Memory B cell (primary cell): ENCODE measurements around the gene RAPGEF4.

ENCODE experiments used
- ATAC-seq: fragments of 150-1000 bp; cut with Tn5 transposase; 2 replicates; pipeline ENCODE4 v1.10.0; 2021; ENCODE audit warnings: low read depth, mild to moderate bottlenecking, moderate library complexity
- DNase-seq, 2 donors: peaks; one replicate each; pipeline ENCODE4 v3.0.0; 2022; ENCODE audit warnings: low spot score in 2 of 2
- H3K27ac Mint-ChIP-seq: one replicate; pipeline ENCODE4 v1.8.0; 2022; ENCODE audit warnings: mild to moderate bottlenecking, moderate library complexity, mixed read lengths
- H3K27me3 Mint-ChIP-seq: one replicate; pipeline ENCODE4 v1.8.0; 2022; ENCODE audit warnings: mixed read lengths
- H3K36me3 Mint-ChIP-seq: one replicate; pipeline ENCODE4 v1.8.0; 2022; ENCODE audit warnings: mild to moderate bottlenecking, mixed read lengths
- H3K4me1 Mint-ChIP-seq: one replicate; pipeline ENCODE4 v1.8.0; 2022; ENCODE audit warnings: mixed read lengths
- H3K4me3 Mint-ChIP-seq: one replicate; pipeline ENCODE4 v1.8.0; 2022; ENCODE audit warnings: mild to moderate bottlenecking, moderate library complexity, mixed read lengths
- H3K9me3 Mint-ChIP-seq: one replicate; pipeline ENCODE4 v1.8.0; 2022; ENCODE audit warnings: mixed read lengths

Gene RAPGEF4

DNA sequence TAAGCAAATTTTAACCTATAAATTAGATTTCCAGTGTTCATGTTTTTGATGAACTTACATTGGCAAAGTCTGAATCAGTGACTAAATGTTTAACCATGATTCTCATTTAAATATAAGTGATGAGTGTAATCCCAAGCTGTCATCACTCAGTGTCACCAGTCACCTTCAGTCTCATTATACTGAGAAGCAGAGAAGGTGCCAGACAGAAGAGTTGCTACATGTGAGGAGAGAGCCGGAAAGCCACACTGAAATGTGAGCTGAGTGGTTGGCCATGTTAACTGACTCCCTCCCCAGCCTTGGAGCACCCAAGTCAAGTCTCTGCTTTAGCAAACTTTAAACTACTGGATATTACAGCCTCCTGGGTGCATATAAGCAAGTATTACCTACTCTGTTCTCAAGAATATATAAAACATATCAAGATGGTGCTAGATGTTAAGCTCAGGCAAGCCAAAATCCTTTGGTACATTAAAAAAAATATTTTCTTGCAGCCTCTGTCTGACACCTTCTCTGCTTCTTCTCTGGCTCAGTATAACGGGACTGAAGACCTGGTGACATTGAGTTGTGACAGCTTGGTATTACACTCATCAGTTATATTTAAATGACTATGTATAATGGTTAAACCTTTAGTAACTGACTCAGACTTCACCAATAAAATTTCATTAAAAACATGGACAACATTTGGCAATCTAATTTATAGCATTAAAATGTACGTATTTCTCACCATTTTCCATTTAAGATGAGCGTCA, 264.2 kb downstream of the RAPGEF4 start:
- H3K27me3 Mint-ChIP-seq, result peaks cover 13% of the 10 kb centered on the region
- no peak overlapping the region for H3K4me3 Mint-ChIP-seq
- H3K27ac Mint-ChIP-seq, result no peak overlapping the region
- DNase-seq, result no peak
- H3K4me1 Mint-ChIP-seq, result no peaks in the 10 kb centered on the region
- H3K36me3 Mint-ChIP-seq, result no peaks in the 10 kb centered on the region
- ATAC-seq, result no peak
- no peaks in the 10 kb centered on the region for H3K9me3 Mint-ChIP-seq

DNA sequence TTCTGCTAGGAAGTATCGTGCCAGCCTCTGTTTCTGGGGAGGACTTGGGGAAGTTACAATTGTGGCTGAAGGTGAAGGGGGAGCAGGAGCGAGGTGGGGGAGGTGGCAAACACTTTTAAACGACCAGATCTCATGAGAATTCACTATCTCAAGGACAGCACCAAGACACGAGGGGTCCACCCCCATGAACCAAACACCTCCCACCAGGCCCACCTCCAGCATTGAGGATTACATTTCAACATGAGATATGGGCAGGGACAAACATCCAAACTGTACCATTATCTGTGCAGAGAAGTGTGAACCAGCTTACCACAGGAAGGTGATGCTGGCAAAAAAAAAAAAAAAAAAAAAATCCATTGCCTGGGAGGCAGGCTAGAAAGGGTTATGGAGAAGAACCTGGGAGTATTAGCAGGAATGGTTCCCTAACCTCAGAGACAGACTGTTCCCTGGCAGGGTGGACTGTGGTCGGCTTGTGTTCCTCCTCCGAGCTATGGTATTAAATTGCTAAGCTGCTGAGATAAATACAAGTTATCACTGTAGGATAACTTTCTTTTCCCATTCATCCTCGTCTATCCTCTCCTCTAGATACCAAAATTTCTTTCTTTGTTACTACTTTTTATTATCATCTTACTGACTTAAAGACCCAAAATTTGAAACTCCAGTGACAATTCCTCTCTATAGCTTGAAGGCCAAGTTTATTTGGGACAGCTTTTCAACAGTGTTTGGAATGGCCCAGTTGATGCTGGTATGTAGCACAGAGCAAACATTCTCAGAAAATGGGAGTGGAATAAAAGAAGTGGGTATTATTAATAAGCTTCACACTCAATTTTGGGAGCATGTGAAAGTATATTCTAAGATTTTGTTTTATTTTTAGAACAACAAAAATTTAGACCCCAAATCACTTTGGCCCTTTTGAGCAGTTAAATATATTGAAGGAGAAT, 266.3 kb downstream of the RAPGEF4 start:
- no peak overlapping the region for H3K27ac Mint-ChIP-seq
- H3K9me3 Mint-ChIP-seq, result no peaks in the 10 kb centered on the region
- DNase-seq, result no peak
- H3K27me3 Mint-ChIP-seq, result peaks cover 19% of the 10 kb centered on the region
- no peaks in the 10 kb centered on the region for H3K4me1 Mint-ChIP-seq
- H3K36me3 Mint-ChIP-seq, result no peaks in the 10 kb centered on the region
- no peak for ATAC-seq
- H3K4me3 Mint-ChIP-seq, result no peak overlapping the region

DNA sequence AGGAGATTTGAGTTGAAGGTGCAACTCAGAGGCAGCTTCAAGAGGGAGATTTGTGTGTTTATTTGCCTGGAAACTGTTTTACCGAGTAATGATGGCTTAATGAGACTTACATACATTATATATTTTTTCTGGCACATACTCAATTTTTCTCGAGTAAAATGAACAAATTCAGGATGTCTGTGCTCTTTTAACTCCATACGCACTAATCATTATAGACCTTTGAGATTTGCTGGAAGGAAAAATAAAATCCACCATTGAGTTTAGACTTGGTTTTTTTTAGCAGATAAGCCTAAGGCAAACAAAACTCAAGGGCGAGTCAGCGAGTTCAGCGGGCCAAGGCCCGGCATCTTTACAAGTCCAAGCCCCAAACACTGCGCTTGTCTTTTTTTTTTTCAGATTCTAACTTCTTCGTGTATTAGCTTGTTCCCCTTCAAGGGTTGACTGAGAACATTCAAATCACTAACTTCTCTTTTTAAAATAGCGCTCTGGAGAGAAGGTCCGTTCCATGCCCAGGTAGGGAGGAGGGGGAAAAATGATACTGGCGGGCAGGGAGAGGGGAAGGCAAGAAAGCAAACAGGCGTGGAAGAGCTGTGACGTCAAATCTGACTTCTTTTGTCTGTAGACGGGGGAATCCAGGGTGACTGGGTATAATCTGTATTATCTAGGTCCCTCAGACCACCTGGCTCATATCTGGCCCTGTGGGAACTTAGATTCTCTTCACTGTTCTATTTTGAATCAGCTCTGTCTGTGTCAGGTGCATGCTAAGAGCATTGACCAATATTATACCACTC, 267.3 kb downstream of the RAPGEF4 start:
- H3K36me3 Mint-ChIP-seq, result no peaks in the 10 kb centered on the region
- ATAC-seq (no peak), DNase-seq (no peak)
- no peaks in the 10 kb centered on the region for H3K4me1 Mint-ChIP-seq
- H3K4me3 Mint-ChIP-seq, result no peak overlapping the region
- no peak overlapping the region for H3K27ac Mint-ChIP-seq
- H3K27me3 Mint-ChIP-seq, result peaks cover 22% of the 10 kb centered on the region
- no peaks in the 10 kb centered on the region for H3K9me3 Mint-ChIP-seq

DNA sequence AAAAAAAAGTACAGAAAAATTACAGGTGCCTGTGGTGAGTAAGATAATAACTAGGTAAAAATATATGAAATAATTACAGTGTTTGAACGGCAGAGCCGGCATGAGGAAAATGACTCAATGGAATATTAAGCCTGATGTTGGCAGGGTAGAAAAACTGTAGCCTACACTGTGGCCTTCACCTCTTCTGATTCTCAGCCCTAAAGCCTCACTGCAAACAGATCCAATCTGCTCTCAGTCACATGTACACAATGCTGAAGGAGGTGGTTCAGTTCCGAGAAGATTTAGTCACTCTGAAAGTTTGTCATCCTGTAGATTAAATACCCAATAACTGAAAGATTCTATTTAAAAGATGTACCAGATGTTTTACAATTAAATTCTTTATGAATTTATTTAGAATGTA, 273.1 kb downstream of the RAPGEF4 start:
- Mint-ChIP-seq H3K4me3 (no peak overlapping the region), H3K27me3 (peaks cover 14% of the 10 kb centered on the region), H3K27ac (no peak overlapping the region), H3K4me1 (no peaks in the 10 kb centered on the region), H3K9me3 (no peaks in the 10 kb centered on the region), H3K36me3 (no peaks in the 10 kb centered on the region)
- ATAC-seq (no peak), DNase-seq (no peak)

DNA sequence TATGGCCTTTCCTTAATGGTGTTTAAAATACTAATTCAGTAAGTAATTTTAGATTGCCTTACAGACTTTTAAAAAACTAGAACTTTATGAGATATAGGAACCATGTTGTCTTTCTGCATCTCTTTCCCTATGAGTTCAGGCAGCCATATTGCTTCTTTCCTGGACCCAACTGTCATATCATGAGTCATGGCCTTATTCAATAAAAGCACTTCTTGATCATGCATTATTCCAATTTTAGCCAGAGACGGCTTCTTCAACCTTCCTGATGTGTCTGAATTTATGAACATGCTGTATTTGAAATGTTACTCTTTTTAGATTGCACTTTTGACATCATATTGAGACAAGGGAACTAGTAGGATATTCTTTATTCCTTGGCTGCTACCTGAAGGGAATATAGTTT, 274.6 kb downstream of the RAPGEF4 start:
- Mint-ChIP-seq H3K36me3 (no peaks in the 10 kb centered on the region), H3K4me1 (no peaks in the 10 kb centered on the region), H3K27ac (no peak overlapping the region), H3K4me3 (no peak overlapping the region), H3K9me3 (no peaks in the 10 kb centered on the region), H3K27me3 (peaks cover 15% of the 10 kb centered on the region)
- DNase-seq (no peak), ATAC-seq (no peak)

DNA sequence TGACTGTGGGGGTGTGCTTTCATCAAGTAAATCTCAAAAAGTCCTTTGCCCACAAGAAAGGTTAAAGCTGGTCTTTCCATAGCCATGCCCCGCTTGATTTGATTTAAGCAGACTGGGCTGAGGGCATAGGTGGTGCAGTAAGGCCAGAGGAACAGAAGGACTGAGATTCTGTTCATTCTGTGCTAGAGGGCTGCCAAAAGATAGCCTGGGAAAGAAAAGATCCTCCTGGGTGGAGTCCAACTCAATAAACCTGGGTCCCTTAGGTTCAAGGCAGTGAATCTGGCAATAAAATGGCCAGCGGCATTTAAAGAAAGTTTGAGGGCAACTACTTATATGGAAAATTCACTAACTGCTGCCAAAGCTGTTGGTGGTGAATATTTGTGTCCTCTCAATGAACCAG, 280.8 kb downstream of the RAPGEF4 start:
- Mint-ChIP-seq H3K36me3 (no peaks in the 10 kb centered on the region), H3K27me3 (peaks cover 3% of the 10 kb centered on the region), H3K9me3 (no peaks in the 10 kb centered on the region), H3K4me1 (no peaks in the 10 kb centered on the region), H3K4me3 (no peak overlapping the region), H3K27ac (no peak overlapping the region)
- DNase-seq, result no peak
- no peak for ATAC-seq

DNA sequence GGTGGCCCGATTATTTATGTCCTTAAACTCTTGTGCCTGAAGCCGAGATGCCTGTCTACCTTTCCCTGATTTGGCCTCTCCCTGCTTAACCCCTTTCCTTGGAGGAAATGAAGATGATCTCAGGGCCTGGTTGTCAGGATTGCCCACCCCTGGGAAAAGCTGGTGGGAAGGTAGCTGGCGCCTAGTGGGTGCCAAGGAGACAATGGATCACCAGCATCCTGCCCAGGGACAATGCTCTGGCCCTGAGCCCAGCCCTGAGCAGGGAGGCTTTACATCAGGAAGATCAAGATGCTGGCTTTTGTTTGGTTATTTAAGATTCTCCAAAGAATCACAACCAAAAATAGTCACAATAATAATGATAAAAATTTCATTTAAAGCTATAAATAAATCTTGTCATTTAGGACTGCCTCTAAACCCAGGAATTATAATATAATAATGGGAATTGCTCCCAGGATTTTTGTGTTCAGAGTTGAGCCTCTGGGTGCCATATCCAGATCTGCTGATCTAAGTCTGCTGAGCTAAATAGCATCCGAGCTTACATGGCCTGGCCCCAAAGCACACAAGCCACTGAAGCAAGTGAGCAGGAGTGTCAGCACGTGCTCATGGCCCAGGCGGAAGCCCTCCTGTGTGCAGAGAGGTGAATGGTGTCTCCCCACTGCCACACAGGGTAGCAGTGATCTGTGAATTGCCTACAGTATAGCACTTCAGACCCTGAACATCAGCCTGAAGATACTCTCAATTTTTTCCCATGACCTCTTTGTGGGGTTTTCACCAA, 282.2 kb downstream of the RAPGEF4 start:
- Mint-ChIP-seq H3K27ac (no peak overlapping the region), H3K27me3 (peaks cover 2% of the 10 kb centered on the region), H3K36me3 (no peaks in the 10 kb centered on the region), H3K9me3 (no peaks in the 10 kb centered on the region), H3K4me1 (no peaks in the 10 kb centered on the region), H3K4me3 (no peak overlapping the region)
- DNase-seq (no peak), ATAC-seq (no peak)

DNA sequence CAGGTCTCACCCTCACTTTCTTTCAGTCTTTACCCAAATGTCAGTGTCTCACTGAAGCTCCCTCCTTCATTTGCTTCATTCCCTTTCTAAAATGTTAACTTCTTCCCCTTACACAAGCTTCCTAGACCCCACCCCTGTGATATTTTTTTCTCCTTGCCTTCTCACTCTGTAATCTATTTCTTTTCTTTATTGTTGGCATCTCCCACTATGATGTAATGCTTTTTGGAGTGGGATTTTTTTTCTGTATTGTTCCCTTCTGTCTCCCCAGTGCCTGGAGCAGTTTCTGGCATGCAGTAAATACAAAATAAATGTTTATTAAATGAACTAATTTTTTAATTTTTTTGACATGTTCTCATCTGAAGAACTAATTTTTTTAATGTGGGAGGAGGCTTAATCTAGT, 284.1 kb downstream of the RAPGEF4 start:
- Mint-ChIP-seq H3K27me3 (peaks cover 2% of the 10 kb centered on the region), H3K27ac (no peak overlapping the region), H3K4me3 (no peak overlapping the region), H3K9me3 (peaks cover 1% of the 10 kb centered on the region), H3K4me1 (no peaks in the 10 kb centered on the region), H3K36me3 (no peaks in the 10 kb centered on the region)
- ATAC-seq (no peak), DNase-seq (no peak)

DNA sequence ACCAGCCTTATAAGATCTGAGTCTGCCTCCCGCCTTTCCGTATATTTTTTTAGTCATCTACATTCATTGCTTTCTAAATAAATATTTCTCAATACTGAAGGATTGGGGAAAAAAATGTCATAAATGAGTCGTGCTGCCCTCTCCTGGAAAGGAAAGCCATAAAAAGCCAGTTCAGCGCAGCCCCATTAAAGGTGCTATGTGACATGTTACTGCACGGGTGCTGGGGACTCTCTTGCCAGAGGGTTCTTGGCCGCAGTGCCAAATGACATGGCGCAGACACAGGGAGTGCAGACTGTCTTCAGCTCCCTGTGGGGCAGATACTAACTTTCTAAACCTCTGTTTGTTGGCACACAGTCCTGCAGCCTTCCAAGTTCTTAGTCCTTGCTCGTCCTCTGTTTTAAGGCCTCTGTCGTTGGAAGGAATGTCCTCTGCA, 286.3 kb downstream of the RAPGEF4 start:
- Mint-ChIP-seq H3K9me3 (peaks cover 1% of the 10 kb centered on the region), H3K27ac (no peak overlapping the region), H3K27me3 (peaks cover 3% of the 10 kb centered on the region), H3K4me3 (no peak overlapping the region), H3K4me1 (no peaks in the 10 kb centered on the region), H3K36me3 (no peaks in the 10 kb centered on the region)
- DNase-seq (no peak), ATAC-seq (no peak)

DNA sequence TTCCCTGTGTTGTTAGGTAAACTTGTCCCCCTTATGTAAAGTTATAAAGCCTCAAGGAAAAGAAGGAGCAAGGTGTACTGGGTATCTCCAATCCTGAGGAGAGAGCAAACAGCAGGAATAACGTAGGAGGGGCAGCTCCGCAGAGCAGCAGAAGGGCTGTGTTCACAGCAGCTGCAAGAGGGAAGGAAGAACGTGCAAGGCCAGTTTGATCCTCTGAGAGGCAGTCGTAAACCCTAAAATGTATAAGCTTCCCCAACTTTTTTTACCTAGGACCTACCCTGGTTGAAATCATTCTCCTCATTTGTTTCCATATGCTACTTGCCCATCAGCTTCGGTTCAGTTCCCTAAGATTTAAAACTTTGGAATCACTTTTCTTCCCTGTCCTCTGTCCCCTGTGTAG, 288.1 kb downstream of the RAPGEF4 start:
- Mint-ChIP-seq H3K27ac (no peak overlapping the region), H3K4me1 (peaks cover 4% of the 10 kb centered on the region), H3K27me3 (peaks cover 6% of the 10 kb centered on the region), H3K36me3 (no peaks in the 10 kb centered on the region), H3K4me3 (no peak overlapping the region), H3K9me3 (peaks cover 1% of the 10 kb centered on the region)
- ATAC-seq (no peak), DNase-seq (no peak)

DNA sequence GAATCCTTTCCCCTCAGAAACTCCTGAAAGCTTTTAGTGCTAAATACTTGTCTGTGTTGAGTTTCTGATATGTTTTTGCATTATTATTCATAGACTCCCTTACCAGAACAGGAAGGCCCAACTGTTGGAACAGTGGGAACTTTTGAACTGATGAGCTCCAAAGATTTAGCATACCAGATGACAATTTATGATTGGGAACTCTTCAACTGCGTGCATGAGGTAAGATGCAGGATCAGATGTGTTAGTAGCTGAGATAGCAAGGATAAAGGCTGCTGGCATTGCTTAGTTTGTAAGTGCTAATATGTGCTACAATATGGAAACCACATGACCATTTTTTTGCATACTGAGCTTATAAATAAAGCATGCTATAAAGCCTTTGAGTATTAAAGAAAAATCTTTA, 290.8 kb downstream of the RAPGEF4 start:
- Mint-ChIP-seq H3K27me3 (peaks cover 6% of the 10 kb centered on the region), H3K4me3 (no peak overlapping the region), H3K27ac (no peak overlapping the region), H3K4me1 (peaks cover 4% of the 10 kb centered on the region), H3K9me3 (peaks cover 1% of the 10 kb centered on the region), H3K36me3 (no peaks in the 10 kb centered on the region)
- no peak for DNase-seq
- no peak for ATAC-seq

DNA sequence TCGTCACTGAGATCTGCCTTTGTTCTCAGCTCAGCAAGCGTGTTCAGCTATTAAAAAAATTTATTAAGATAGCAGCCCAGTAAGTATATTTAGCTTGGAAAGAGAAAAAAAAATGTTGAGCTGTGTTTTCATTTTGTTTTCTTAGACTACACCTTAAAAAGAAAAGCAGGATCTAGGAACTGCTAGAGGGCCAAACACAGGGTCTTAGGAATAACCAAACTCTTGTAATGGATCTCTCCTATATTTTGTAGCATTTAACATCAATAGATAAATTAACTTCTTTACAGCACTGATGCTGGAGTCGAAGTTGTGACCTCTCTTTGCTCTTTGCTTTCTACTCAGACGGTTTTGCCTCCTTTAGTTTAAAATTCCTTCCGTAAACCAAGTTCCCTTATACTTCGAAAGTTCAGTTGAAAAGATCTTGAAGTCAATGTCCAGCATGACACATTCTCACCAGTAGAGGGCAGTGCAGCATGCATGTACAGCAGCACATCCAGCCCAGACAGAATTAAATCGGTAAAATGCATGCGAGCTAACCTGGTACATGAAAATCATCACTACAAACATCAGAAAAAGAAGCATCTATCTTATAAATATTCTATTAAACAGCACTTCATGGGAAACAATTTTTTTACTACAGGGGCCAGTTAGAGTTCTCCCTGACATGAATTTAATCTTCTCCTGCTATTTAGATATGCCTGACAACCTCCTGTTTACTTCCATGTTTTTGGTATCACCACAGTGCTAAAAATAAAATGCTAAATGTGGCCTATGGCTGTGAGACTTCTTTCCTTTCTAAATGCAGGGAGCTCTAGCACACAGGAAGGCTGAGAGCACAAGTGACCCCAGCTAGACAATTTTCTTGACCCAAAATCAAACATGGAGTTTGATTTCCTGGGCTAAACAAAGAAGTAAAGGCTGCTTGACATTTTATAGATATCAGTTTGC, 291.8 kb downstream of the RAPGEF4 start:
- ATAC-seq (peak; percentile 73), DNase-seq (peak; percentile 74 to 76)
- Mint-ChIP-seq H3K4me1 (peaks cover 4% of the 10 kb centered on the region), H3K27ac (no peak overlapping the region), H3K9me3 (peaks cover 1% of the 10 kb centered on the region), H3K4me3 (no peak overlapping the region), H3K36me3 (no peaks in the 10 kb centered on the region), H3K27me3 (peaks cover 6% of the 10 kb centered on the region)
